ENCODE measurements around the gene ROR2.

The ROR2 gene

GRCh38 chr9:91603932-91604331, 346.1 kb downstream of the ROR2 start:
- H3K27ac Mint-ChIP-seq: peak overlapping the region in 1 of 3 experiments; percentile 57
- no peak overlapping the region for H3K4me3 Mint-ChIP-seq
- no peaks in the 10 kb centered on the region for H3K36me3 Mint-ChIP-seq (ENCODE audit: low read depth)
- H3K27me3 Mint-ChIP-seq (ENCODE audit: low read depth): peaks cover 4% of the 10 kb centered on the region
- peaks cover 14% of the 10 kb centered on the region for H3K4me1 Mint-ChIP-seq
- H3K9me3 Mint-ChIP-seq: no peaks in the 10 kb centered on the region
- no peak for TF ChIP-seq CTCF (IDR thresholded peaks at IDR 0.05; ENCODE audit: unreplicated experiment in 3 of 3)

GRCh38 chr9:91599564-91599963, 350.5 kb downstream of the ROR2 start:
- H3K36me3 Mint-ChIP-seq (ENCODE audit: low read depth): no peaks in the 10 kb centered on the region
- no peak overlapping the region for H3K27ac Mint-ChIP-seq
- peaks cover 4% of the 10 kb centered on the region for H3K27me3 Mint-ChIP-seq (ENCODE audit: low read depth)
- no peak overlapping the region for H3K4me3 Mint-ChIP-seq
- peaks cover 5% of the 10 kb centered on the region for H3K4me1 Mint-ChIP-seq
- TF ChIP-seq CTCF (IDR thresholded peaks at IDR 0.05; ENCODE audit: unreplicated experiment in 3 of 3): no peak
- H3K9me3 Mint-ChIP-seq: no peaks in the 10 kb centered on the region

- H3K36me3 Mint-ChIP-seq (ENCODE audit: low read depth): no peaks in the 10 kb centered on the region
- TF ChIP-seq CTCF (IDR thresholded peaks at IDR 0.05; ENCODE audit: unreplicated experiment in 3 of 3): no peak
- H3K4me1 Mint-ChIP-seq: peaks cover 23% of the 10 kb centered on the region
- H3K27ac Mint-ChIP-seq: peak overlapping the region in 1 of 3 experiments; percentile 12
- peaks cover 16% of the 10 kb centered on the region for H3K27me3 Mint-ChIP-seq (ENCODE audit: low read depth)
- no peaks in the 10 kb centered on the region for H3K9me3 Mint-ChIP-seq
- H3K4me3 Mint-ChIP-seq: no peak overlapping the region
Measured at GRCh38 chr9:91591627-91592026, 358.4 kb downstream of the ROR2 start.

GRCh38 chr9:91589101-91589553, 360.9 kb downstream of the ROR2 start:
- TF ChIP-seq CTCF (IDR thresholded peaks at IDR 0.05; ENCODE audit: unreplicated experiment in 3 of 3): no peak
- H3K27ac Mint-ChIP-seq: peak overlapping the region in 2 of 3 experiments; percentile 6 to 20
- no peak overlapping the region for H3K4me3 Mint-ChIP-seq
- H3K4me1 Mint-ChIP-seq: peaks cover 23% of the 10 kb centered on the region
- H3K9me3 Mint-ChIP-seq: no peaks in the 10 kb centered on the region
- H3K27me3 Mint-ChIP-seq (ENCODE audit: low read depth): peaks cover 16% of the 10 kb centered on the region
- no peaks in the 10 kb centered on the region for H3K36me3 Mint-ChIP-seq (ENCODE audit: low read depth)

GRCh38 chr9:91586282-91586681, 363.7 kb downstream of the ROR2 start:
- no peak for TF ChIP-seq CTCF (IDR thresholded peaks at IDR 0.05; ENCODE audit: unreplicated experiment in 3 of 3)
- Mint-ChIP-seq H3K4me1 (peaks cover 18% of the 10 kb centered on the region), H3K27ac (no peak overlapping the region), H3K4me3 (no peak overlapping the region), H3K9me3 (no peaks in the 10 kb centered on the region), H3K27me3 (ENCODE audit: low read depth) (peaks cover 11% of the 10 kb centered on the region), H3K36me3 (ENCODE audit: low read depth) (no peaks in the 10 kb centered on the region)

- Mint-ChIP-seq H3K4me1 (peaks cover 7% of the 10 kb centered on the region), H3K27ac (no peak overlapping the region), H3K36me3 (ENCODE audit: low read depth) (no peaks in the 10 kb centered on the region), H3K9me3 (no peaks in the 10 kb centered on the region), H3K27me3 (ENCODE audit: low read depth) (peaks cover 11% of the 10 kb centered on the region), H3K4me3 (no peak overlapping the region)
- TF ChIP-seq CTCF (IDR thresholded peaks at IDR 0.05; ENCODE audit: unreplicated experiment in 3 of 3): no peak
Measured at GRCh38 chr9:91583966-91584365, 366.1 kb downstream of the ROR2 start.
